Measurements from ENCODE around the gene CD151.

Gene CD151

GRCh38 chr11:853682-854448, 21.1 kb downstream of the CD151 start:
- no peak overlapping the region for H3K4me3 ChIP-seq (ENCODE audit: control insufficient read depth in 1 of 7, extremely low read depth in 1 of 7, insufficient read depth in 4 of 7, low read depth in 2 of 7, low read length in 6 of 7)
- peaks cover 0 to 9% (median 8%) of the 10 kb centered on the region in 4 experiments for H3K4me1 ChIP-seq (ENCODE audit: control extremely low read depth in 1 of 4, control insufficient read depth in 4 of 4, insufficient read depth in 4 of 4, low read length in 3 of 4)
- peaks cover 0 to 5% (median 0%) of the 10 kb centered on the region in 5 experiments for H3K27me3 ChIP-seq (replicated peaks in 2 of 5; ENCODE audit: control insufficient read depth in 4 of 5, insufficient read depth in 5 of 5, low read length in 4 of 5)
- WGBS (ENCODE audit: insufficient coverage), result 96% methylated on average over 23 of the region's 27 CpGs
- peaks cover 0 to 4% (median 0%) of the 10 kb centered on the region in 4 experiments for H3K36me3 ChIP-seq (ENCODE audit: control insufficient read depth in 4 of 4, insufficient read depth in 4 of 4, low read length in 3 of 4)
- no peaks in the 10 kb centered on the region for H3K9me3 ChIP-seq (ENCODE audit: control extremely low read depth in 1 of 5, control insufficient read depth in 4 of 5, insufficient read depth in 2 of 5, low read depth in 1 of 5, low read length in 4 of 5)
- ChIA-PET POLR2A (no interaction called here), CTCF (no interaction called here)
- DNase-seq, result no peak
- no peak overlapping the region for H3K27ac ChIP-seq (ENCODE audit: insufficient read depth in 1 of 2, low read depth in 1 of 2, low read length in 2 of 2, poor library complexity in 1 of 2, severe bottlenecking in 2 of 2)

- Histone ChIP-seq H3K4me1 (ENCODE audit: control extremely low read depth in 1 of 4, control insufficient read depth in 4 of 4, insufficient read depth in 4 of 4, low read length in 3 of 4) (peaks cover 0 to 8% (median 6%) of the 10 kb centered on the region in 4 experiments), H3K27ac (ENCODE audit: insufficient read depth in 1 of 2, low read depth in 1 of 2, low read length in 2 of 2, poor library complexity in 1 of 2, severe bottlenecking in 2 of 2) (no peak overlapping the region), H3K4me3 (ENCODE audit: control insufficient read depth in 1 of 7, extremely low read depth in 1 of 7, insufficient read depth in 4 of 7, low read depth in 2 of 7, low read length in 6 of 7) (no peak overlapping the region), H3K36me3 (ENCODE audit: control insufficient read depth in 4 of 4, insufficient read depth in 4 of 4, low read length in 3 of 4) (peaks cover 0 to 4% (median 0%) of the 10 kb centered on the region in 4 experiments), H3K9me3 (ENCODE audit: control extremely low read depth in 1 of 5, control insufficient read depth in 4 of 5, insufficient read depth in 2 of 5, low read depth in 1 of 5, low read length in 4 of 5) (no peaks in the 10 kb centered on the region), H3K27me3 (replicated peaks in 2 of 5; ENCODE audit: control insufficient read depth in 4 of 5, insufficient read depth in 5 of 5, low read length in 4 of 5) (peaks cover 0 to 2% (median 0%) of the 10 kb centered on the region in 5 experiments)
- no peak for DNase-seq
- POLR2A ChIA-PET, result no interaction called here
- 98% methylated on average over 14 of the region's 20 CpGs for WGBS (ENCODE audit: insufficient coverage)
- CTCF ChIA-PET, result interaction anchor here (0.9 kb wide), 1 partner anchor 9 kb away, joined by 3 read pairs; no protein-coding TSS in a partner anchor
Observed at GRCh38 chr11:854601-855329, 22.0 kb downstream of the CD151 start.

GRCh38 chr11:855330-855674, 22.6 kb downstream of the CD151 start:
- Histone ChIP-seq H3K27ac (ENCODE audit: insufficient read depth in 1 of 2, low read depth in 1 of 2, low read length in 2 of 2, poor library complexity in 1 of 2, severe bottlenecking in 2 of 2) (no peak overlapping the region), H3K4me3 (ENCODE audit: control insufficient read depth in 1 of 7, extremely low read depth in 1 of 7, insufficient read depth in 4 of 7, low read depth in 2 of 7, low read length in 6 of 7) (no peak overlapping the region), H3K9me3 (ENCODE audit: control extremely low read depth in 1 of 5, control insufficient read depth in 4 of 5, insufficient read depth in 2 of 5, low read depth in 1 of 5, low read length in 4 of 5) (no peaks in the 10 kb centered on the region), H3K4me1 (ENCODE audit: control extremely low read depth in 1 of 4, control insufficient read depth in 4 of 4, insufficient read depth in 4 of 4, low read length in 3 of 4) (peaks cover 0 to 7% (median 4%) of the 10 kb centered on the region in 4 experiments), H3K36me3 (ENCODE audit: control insufficient read depth in 4 of 4, insufficient read depth in 4 of 4, low read length in 3 of 4) (peaks cover 0 to 4% (median 0%) of the 10 kb centered on the region in 4 experiments), H3K27me3 (replicated peaks in 2 of 5; ENCODE audit: control insufficient read depth in 4 of 5, insufficient read depth in 5 of 5, low read length in 4 of 5) (no peaks in the 10 kb centered on the region)
- 94% methylated on average over 7 of the region's 7 CpGs for WGBS (ENCODE audit: insufficient coverage)
- no peak for DNase-seq
- ChIA-PET POLR2A (no interaction called here), CTCF (interaction anchor here (0.9 kb wide), 1 partner anchor 9 kb away, joined by 3 read pairs; no protein-coding TSS in a partner anchor)

- no peak overlapping the region for H3K4me3 ChIP-seq (ENCODE audit: control insufficient read depth in 1 of 7, extremely low read depth in 1 of 7, insufficient read depth in 4 of 7, low read depth in 2 of 7, low read length in 6 of 7)
- POLR2A ChIA-PET, result no interaction called here
- DNase-seq, result no peak
- H3K27ac ChIP-seq (ENCODE audit: insufficient read depth in 1 of 2, low read depth in 1 of 2, low read length in 2 of 2, poor library complexity in 1 of 2, severe bottlenecking in 2 of 2), result no peak overlapping the region
- H3K4me1 ChIP-seq (ENCODE audit: control extremely low read depth in 1 of 4, control insufficient read depth in 4 of 4, insufficient read depth in 4 of 4, low read length in 3 of 4), result peaks cover 0 to 7% (median 4%) of the 10 kb centered on the region in 4 experiments
- no peaks in the 10 kb centered on the region for H3K9me3 ChIP-seq (ENCODE audit: control extremely low read depth in 1 of 5, control insufficient read depth in 4 of 5, insufficient read depth in 2 of 5, low read depth in 1 of 5, low read length in 4 of 5)
- 94% methylated on average over 11 of the region's 12 CpGs for WGBS (ENCODE audit: insufficient coverage)
- CTCF ChIA-PET, result interaction anchor here (0.9 to 2.2 kb wide), 3 partner anchors 8 to 73 kb away, joined by 3 to 6 read pairs (median 6); no protein-coding TSS in a partner anchor
- no peaks in the 10 kb centered on the region for H3K27me3 ChIP-seq (replicated peaks in 2 of 5; ENCODE audit: control insufficient read depth in 4 of 5, insufficient read depth in 5 of 5, low read length in 4 of 5)
- H3K36me3 ChIP-seq (ENCODE audit: control insufficient read depth in 4 of 4, insufficient read depth in 4 of 4, low read length in 3 of 4), result peaks cover 0 to 4% (median 0%) of the 10 kb centered on the region in 4 experiments
Observed at GRCh38 chr11:855796-856195, 23.0 kb downstream of the CD151 start.

GRCh38 chr11:856397-856796, 23.6 kb downstream of the CD151 start:
- CTCF ChIA-PET, result interaction anchor here (1.5 to 2.2 kb wide), 2 partner anchors 9 to 72 kb away, joined by 6 read pairs; no protein-coding TSS in a partner anchor
- Histone ChIP-seq H3K4me1 (ENCODE audit: control extremely low read depth in 1 of 4, control insufficient read depth in 4 of 4, insufficient read depth in 4 of 4, low read length in 3 of 4) (peaks cover 0 to 7% (median 4%) of the 10 kb centered on the region in 4 experiments), H3K36me3 (ENCODE audit: control insufficient read depth in 4 of 4, insufficient read depth in 4 of 4, low read length in 3 of 4) (peaks cover 0 to 4% (median 0%) of the 10 kb centered on the region in 4 experiments), H3K27me3 (replicated peaks in 2 of 5; ENCODE audit: control insufficient read depth in 4 of 5, insufficient read depth in 5 of 5, low read length in 4 of 5) (no peaks in the 10 kb centered on the region), H3K4me3 (ENCODE audit: control insufficient read depth in 1 of 7, extremely low read depth in 1 of 7, insufficient read depth in 4 of 7, low read depth in 2 of 7, low read length in 6 of 7) (no peak overlapping the region), H3K9me3 (ENCODE audit: control extremely low read depth in 1 of 5, control insufficient read depth in 4 of 5, insufficient read depth in 2 of 5, low read depth in 1 of 5, low read length in 4 of 5) (no peaks in the 10 kb centered on the region), H3K27ac (ENCODE audit: insufficient read depth in 1 of 2, low read depth in 1 of 2, low read length in 2 of 2, poor library complexity in 1 of 2, severe bottlenecking in 2 of 2) (no peak overlapping the region)
- WGBS (ENCODE audit: insufficient coverage), result 100% methylated on average over 5 of the region's 8 CpGs
- POLR2A ChIA-PET, result no interaction called here
- DNase-seq, result no peak

- 91% methylated on average over 20 of the region's 27 CpGs for WGBS (ENCODE audit: insufficient coverage)
- ChIA-PET POLR2A (no interaction called here), CTCF (interaction anchor here (2.2 kb wide), 1 partner anchor 10 kb away, joined by 6 read pairs; no protein-coding TSS in a partner anchor)
- no peaks in the 10 kb centered on the region for H3K9me3 ChIP-seq (ENCODE audit: control extremely low read depth in 1 of 5, control insufficient read depth in 4 of 5, insufficient read depth in 2 of 5, low read depth in 1 of 5, low read length in 4 of 5)
- no peak overlapping the region for H3K4me3 ChIP-seq (ENCODE audit: control insufficient read depth in 1 of 7, extremely low read depth in 1 of 7, insufficient read depth in 4 of 7, low read depth in 2 of 7, low read length in 6 of 7)
- peaks cover 0 to 7% (median 4%) of the 10 kb centered on the region in 4 experiments for H3K4me1 ChIP-seq (ENCODE audit: control extremely low read depth in 1 of 4, control insufficient read depth in 4 of 4, insufficient read depth in 4 of 4, low read length in 3 of 4)
- no peaks in the 10 kb centered on the region for H3K27me3 ChIP-seq (replicated peaks in 2 of 5; ENCODE audit: control insufficient read depth in 4 of 5, insufficient read depth in 5 of 5, low read length in 4 of 5)
- no peak for DNase-seq
- no peak overlapping the region for H3K27ac ChIP-seq (ENCODE audit: insufficient read depth in 1 of 2, low read depth in 1 of 2, low read length in 2 of 2, poor library complexity in 1 of 2, severe bottlenecking in 2 of 2)
- peaks cover 0 to 4% (median 0%) of the 10 kb centered on the region in 4 experiments for H3K36me3 ChIP-seq (ENCODE audit: control insufficient read depth in 4 of 4, insufficient read depth in 4 of 4, low read length in 3 of 4)
Observed at GRCh38 chr11:858053-858761, 25.5 kb downstream of the CD151 start.
